ENCODE measurements around the gene PGD.
"Not testable (repeated sequence)": the region's sequence is repeated elsewhere in the genome, so short reads cannot be mapped to it uniquely, and the experiment has no call there.

PGD gene

DNA sequence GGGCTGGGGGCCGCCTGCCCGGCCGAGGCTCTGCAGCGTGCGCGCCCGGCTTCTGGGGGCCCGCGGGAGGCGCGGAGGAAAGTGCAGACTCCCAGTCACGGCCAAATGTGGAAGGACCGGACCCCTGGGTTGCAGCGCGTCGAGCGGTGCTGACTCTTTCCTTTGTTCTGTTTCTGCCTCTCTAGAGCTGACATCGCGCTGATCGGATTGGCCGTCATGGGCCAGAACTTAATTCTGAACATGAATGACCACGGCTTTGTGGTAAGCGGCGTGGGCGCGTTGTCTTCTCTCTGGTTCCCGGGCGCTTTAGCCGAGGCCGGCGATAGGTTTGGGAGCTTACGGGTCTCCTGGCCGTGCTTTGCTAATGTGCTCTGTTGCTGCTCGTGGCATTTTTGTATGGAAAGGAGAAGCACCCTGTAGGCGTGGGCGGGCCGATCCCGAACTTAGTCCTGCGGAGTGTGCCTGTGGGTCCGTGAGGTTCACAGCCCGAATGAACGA is 629 bp downstream of the PGD start:
- DNase-seq (ENCODE audit: low spot score), result peak; percentile 44

DNA sequence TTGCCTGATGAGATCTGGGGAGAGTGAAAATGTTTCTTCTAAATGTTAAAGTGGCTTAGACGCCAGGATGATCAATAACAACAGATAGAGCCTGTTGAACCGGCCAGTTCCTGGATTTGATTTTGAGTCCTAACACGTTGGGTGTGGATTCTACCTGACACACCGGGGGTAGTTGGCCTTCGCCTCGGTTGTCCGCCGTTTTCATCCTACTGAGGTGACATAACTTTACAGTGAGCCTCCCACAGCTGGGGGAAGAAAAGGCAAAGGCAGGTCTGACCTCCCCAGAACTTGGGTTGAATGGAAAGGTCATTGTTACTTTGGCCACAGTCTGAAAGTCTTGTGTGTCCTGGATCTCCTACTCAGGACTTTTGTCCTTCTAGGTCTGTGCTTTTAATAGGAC is 1.1 kb downstream of the PGD start:
- no peak for DNase-seq (ENCODE audit: low spot score)

DNA sequence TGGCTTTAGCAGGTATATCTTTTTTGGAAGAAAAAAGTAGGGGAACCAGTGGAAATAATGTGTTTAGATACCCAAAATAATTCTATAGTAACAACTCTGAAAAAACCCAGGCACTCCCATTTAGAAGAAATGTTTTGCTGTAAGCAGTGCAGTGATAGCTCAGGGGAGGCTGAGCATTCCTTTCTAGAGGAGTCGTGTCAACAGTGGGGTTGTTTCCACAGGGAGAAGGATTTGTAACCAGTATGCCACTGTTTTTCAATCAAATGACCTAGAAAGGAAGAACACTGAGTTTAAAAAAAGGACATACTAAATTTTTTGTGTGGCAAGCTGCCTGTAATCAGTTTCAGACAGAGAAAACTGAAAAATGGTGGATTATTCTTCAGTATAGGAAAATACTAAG is 2.4 kb downstream of the PGD start:
- no peak for DNase-seq (ENCODE audit: low spot score)

DNA sequence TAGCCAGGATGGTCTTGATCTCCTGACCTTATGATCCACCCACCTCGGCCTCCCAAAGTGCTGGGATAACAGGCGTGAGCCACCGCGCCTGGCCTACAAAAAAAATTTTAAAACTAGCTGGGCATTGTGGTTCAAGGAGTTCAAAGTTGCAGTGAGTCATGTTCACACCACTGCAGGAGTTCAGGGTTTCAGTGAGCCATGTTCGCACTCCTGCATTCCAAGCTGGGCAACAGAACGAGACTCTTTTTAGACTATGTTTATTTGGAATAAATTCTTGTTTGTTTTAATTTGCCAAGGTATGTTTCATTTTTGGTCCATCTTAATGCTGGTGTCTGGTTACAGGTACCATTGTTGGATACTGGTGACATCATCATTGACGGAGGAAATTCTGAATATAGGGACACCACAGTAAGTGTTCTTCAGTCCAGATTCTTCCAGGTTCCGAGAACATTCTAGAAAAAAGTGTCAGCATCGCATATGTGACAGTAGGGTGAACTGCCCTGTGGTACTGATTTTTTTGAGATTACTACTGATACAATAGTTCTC is 3.9 kb downstream of the PGD start:
- DNase-seq (ENCODE audit: low spot score), result no peak

DNA sequence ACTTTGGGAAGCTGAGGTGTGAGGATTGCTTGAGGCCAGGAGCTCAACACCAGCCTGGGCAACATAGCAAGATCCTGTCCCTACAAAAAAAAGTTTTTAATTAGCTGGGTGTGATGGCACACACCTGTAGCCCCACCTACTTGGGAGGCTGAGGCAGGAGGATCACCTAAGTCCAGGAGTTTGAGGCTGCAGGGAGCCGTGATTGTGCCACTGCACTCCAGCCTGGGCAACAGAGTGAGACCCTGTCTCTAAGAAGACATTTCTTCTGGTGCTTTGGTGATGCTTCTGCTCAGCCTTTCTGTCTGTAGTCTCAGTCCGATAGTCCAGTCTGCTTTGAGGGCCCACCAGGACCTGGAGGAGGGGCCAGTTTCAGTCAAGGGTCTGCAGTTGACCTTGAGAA is 8.3 kb downstream of the PGD start:
- DNase-seq (ENCODE audit: low spot score), result no peak

DNA sequence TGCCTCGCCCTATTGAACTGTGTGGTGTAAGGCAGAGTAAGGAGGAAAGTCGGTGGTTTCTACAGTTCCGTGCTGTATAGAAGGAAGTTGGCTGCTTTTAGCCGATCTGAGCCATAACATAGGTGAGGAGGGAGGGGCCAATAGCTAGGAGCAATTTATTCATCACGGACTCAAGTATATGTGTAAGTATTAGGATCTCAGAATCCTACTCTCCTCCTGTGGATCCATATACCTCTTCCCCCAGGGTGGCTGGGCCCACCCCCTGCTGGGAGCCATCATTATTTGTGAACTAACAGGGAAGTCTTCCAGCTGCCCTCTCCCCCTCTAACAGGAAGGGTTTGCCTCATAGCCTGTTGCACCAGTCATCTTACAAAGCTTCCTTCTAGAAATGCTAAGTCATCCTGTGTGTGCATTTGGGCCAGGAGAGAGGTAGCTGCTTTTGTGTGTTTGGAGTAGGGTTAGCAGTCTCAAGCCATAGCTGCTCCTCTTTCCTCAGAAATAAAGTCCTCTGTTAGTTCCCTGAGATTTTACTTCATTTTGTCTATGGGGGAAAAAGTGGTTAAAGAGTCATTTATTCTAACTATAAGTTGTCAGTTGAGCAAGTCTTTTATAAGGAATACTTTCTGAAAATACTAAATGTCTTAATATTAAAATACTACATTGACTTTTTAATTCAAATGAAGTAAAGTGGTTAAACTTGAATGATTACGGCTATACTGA is 16.5 kb downstream of the PGD start:
- DNase-seq (ENCODE audit: low spot score), result no peak

DNA sequence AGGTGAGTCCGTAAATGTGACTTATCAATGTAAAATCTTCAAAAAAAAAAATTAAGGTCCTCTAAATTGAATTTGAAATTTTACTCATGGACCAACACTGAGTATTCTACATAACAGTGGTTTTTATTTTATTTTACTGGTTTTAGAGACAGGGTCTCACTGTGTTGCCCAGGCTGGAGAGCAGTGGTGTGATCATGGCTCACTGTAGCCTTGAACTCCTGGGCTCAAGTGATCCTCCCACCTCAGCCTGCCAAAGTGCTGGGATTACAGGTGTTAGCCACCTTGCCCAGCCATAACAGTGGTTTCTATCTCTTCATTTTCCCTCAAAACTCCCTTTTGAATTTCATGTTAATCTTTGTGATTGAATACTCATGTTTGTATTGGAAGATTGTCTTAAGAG is 17.1 kb downstream of the PGD start:
- not testable (repeated sequence) for DNase-seq (ENCODE audit: low spot score)

DNA sequence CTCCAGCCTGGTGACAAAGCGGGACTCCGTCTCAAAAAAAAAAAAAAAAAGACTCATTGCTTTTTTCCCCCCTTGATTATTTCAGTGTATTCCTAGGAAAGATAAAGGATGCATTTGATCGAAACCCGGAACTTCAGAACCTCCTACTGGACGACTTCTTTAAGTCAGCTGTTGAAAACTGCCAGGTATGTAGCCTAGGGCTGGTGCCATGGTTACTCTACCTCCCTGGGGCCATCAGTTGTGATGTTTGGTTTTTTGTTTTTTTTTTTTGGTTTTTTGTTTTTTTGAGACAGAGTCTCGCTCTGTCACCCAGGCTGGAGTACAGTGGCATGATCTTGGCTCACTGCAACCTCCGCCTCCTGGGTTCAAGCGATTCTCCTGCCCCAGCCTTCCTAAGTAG is 19.9 kb downstream of the PGD start:
- DNase-seq (ENCODE audit: low spot score), result not testable (repeated sequence)

DNA sequence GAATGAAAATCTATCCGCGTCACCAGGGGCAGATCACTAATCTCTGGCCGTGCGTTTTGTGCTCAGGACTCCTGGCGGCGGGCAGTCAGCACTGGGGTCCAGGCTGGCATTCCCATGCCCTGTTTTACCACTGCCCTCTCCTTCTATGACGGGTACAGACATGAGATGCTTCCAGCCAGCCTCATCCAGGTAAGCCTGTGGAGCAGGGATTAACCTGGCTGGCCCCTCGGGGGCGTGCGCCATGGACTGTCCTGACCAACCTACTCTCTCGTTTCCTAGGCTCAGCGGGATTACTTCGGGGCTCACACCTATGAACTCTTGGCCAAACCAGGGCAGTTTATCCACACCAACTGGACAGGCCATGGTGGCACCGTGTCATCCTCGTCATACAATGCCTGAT is 20.5 kb downstream of the PGD start:
- no peak for DNase-seq (ENCODE audit: low spot score)

DNA sequence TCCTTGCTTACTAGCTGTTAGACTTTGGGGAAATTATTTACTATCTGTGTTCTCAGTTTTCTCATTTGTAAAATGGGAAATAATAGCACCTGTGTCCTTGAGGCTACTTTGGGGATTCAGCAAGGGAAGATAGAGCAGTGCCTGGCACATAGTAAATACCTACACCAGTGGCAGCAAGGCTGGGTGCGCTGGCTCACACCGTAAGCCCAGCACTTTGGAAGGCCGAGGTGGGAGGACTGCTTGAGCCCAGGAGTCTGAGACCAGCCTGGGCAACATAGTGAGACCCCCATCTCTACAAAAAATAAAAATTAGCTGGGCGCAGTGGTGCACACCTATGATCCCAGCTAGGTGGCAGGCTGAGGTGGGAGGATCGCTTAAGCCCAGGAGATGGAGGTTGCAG is 22.8 kb downstream of the PGD start:
- no peak for DNase-seq (ENCODE audit: low spot score)

DNA sequence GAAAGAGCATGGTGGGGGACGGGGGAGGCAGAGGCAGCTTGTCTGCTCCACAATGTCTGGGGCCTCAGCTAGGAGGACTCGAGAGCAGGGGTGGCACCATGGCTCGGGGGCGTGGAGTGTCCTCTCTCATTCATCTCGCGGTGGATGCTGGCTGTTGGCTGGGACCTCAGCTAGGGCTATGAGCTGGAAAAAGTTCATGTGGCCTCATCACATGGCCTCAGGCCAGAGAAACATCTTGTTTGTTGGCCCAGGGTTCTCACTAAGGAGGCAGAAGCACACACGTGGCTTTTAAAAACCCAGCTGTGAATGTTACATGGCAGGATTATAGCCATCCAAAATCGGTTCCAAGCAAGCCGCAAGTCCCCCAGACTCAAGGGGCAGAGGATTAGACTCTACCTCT is 25.2 kb downstream of the PGD start:
- no peak for DNase-seq (ENCODE audit: low spot score)

DNA sequence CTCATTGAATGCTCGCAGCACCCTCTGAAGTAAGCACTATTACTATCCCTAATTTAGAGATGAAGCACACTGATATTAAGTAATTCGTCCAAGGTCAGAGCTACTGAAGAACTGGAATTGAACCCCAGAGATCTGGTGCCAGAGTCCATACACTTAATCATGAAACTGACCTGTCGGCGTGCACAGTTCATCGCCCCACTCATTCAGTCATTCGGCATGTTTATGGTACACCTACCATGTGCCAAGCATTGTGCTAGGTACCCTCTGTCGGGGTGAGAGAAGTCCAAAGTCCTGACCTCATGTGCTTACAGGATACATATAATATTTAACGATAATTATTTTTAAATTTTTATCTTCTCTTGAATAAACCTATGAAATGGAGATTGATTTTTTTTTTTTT is 25.8 kb downstream of the PGD start:
- DNase-seq (ENCODE audit: low spot score), result no peak

DNA sequence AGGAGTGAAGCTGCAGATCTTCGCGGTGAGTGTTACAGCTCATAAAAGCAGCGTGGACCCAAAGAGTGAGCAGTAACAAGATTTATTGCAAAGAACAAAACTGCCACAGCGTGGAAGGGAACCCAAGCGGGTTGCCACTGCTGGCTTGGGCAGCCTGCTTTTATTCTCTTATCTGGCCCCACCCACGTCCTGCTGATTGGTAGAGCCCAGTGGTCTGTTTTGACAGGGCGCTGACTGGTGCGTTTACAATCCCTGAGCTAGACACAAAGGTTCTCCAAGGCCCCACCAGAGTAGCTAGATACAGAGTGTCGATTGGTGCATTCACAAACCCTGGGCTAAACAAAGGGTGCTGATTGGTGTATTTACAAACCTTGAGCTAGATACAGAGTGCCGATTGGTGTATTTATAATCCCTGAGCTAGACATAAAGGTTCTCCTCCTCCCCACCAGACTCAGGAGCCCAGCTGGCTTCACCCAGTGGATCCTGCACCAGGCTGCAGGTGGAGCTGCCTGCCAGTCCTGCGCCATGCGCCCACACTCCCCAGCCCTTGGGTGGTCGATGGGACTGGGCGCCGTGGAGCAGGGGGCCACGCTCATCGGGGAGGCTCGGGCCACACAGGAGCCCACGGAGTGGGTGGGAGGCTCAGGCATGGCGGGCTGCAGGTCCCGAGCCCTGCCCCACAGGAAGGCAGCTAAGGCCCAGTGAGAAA is 27.1 kb downstream of the PGD start:
- not testable (repeated sequence) for DNase-seq (ENCODE audit: low spot score)

DNA sequence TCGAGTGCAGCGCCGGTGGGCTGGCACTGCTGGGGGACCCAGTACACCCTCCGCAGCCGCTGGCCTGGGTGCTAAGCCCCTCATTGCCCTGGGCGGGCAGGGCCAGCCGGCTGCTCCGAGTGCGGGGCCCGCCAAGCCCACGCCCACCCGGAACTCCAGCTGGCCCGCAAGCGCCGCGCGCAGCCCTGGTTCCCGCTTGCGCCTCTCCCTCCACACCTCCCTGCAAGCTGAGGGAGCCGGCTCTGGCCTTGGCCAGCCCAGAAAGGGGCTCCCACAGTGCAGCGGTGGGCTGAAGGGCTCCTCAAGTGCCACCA is 27.6 kb downstream of the PGD start:
- DNase-seq (ENCODE audit: low spot score), result not testable (repeated sequence)

DNA sequence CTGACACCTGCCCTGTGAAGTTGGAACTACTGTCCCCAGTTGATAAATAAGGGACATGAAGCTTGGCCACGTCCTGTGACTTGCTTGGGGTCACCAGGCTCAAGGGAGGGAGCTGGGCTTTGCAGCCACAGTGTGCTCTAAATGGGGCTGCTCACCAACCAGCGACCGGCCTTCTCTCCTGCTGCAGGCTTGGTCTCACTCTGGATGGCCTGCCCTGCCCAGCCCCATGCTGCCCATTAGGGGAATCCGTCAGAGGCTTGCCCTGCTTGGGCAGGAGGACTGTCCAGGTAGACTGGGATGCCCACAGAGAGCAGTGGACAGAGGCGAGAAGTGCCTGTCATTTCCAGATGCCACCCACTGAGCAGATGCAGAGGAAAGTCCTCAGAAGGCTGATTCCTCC is 30.1 kb downstream of the PGD start:
- DNase-seq (ENCODE audit: low spot score), result no peak

DNA sequence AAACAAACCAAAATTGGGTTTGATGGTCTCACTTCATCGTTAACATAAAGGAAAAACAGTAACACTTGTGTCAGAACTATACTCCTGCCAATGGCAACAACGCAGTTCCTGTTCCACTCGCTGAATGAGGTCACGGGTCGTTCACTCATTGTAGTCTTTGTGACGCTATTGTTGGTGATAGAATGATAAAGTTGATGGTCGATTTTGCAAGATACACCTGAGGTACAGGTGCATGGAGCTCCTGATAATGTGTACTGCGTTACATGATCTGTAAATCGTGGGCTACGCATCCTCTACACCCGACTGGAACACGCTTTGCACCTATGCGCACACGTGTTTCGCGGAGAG is 31.0 kb downstream of the PGD start:
- no peak for DNase-seq (ENCODE audit: low spot score)

DNA sequence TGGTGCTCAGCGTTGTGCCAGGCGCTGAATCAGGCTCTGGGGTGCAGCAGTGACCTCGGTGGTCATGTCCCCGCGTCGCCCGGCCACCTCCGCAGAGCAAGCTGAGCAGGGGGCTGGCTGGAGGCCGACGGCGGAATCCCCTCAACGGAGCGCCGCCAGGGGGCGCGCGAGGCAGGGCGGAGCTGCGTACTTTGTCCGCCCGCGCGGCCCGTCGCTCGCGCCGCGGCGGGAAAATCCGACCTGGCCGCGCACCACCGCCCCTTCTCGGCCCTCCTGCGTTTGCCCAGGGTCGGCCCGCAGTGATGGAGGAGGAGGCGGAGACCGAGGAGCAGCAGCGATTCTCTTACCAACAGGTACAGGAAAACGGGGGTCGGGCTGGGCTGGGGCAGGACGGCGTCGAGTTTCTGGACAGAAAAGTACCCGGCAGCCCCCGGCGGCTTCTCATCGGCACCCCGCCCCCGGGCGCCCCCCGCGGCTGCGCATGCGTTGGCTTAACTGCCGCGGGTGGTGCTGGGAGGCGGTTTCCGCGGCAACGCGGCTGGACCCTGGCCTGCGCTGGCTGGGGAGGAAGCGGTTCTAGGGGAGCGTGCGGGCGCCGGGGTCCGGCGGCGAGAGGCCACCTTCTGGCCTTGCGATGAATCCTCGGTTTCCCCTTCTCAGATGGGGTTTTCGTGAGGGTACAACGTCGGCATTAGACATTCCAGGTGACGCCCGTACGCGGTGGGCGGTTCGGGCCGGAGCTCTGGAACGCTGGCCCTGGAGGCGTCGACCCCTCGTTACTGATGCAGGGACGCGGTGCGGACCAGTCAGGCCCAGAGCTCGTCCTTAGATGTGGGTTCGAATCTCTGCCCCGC is 31.6 kb downstream of the PGD start, which contains the start of gene CENPS:
Gene CENPS (plus strand): TSS at position 218 of the 854 bp plus-strand sequence. CDS start 85 bp downstream, at position 303.
- peak; percentile 84 for DNase-seq (ENCODE audit: low spot score)

DNA sequence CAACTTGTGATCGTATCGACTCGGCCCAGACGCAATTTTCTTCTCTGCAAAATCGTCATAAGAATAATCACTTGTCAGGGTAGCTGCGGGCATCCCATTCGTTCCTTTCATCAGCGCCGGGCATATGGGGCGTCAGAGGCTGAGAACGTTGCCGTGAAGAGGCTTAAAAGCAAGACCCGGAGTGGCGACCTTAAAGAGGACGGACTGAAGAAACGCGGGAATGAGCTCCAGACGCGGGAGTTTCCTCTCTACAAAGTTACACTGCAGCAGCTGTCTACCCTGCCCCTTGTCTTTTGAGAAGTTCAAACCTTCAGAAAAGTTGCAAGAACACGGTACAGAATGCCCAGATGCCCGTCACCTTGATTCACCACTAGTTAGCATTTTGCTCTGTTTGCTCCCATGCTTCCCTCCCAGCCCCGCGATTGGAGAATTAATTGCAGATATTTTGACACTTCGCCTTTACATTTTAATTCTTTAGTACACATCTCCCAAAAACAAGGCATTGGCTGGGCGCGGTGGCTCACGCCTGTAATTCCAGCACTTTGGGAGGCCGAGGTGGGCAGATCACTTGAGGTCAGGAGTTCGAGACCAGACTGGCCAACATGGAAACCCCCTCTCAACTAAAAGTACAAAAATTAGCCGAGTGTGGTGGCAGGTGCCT is 32.3 kb downstream of the PGD start:
- DNase-seq (ENCODE audit: low spot score), result peak; percentile 13

DNA sequence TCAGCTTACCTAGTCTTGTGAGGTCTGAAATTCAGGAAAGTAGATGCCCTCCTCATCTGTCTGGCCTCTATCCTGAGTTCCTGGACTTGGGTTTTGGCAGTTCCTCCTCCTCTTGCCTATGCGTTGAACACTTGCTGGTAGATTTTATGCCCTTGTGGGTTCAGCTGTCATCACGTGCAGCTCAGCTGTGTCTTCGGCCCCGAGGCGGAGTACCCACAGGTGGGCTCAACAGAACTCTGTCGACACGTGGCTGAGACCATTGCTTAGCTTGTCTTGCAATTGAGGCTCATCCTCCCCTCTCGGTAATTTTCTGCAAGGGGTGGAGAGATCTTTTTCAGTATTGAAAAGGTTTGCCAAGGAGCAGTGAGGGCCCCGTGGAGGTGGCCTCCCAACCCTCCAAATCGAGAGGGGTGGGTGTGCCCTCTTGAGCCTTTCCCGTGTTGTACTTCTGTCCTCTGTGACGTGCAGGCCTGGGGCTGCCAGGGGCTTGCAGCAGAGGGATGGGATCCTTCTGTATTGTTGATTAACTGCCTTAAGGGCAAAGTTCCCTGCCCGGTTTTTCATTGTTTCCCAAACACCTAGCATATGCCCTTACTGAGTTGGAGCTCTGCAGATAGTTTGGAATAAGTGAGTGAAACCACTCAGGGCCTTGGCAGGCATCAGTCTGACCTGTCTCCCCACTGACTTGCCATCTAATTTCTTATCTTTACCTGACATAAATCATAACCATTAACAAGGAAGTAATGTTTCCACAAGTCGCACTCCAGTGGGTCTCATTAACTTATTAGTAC is 34.2 kb downstream of the PGD start:
- no peak for DNase-seq (ENCODE audit: low spot score)

DNA sequence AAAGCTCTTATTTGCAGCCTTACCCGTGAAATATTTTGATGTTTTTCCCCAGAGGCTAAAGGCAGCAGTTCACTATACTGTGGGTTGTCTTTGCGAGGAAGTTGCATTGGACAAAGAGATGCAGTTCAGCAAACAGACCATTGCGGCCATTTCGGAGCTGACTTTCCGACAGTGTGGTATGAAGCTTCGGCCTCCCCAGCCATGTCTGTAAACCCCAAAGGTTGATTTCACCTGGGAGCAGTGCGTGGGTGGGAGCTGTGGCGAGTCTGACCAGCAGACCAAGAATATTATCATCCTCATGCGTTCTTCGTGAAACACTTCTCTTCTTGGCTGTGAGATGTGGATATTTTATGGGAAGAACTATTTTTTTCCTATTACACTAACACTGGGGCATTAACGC is 34.9 kb downstream of the PGD start:
- DNase-seq (ENCODE audit: low spot score), result no peak

DNA sequence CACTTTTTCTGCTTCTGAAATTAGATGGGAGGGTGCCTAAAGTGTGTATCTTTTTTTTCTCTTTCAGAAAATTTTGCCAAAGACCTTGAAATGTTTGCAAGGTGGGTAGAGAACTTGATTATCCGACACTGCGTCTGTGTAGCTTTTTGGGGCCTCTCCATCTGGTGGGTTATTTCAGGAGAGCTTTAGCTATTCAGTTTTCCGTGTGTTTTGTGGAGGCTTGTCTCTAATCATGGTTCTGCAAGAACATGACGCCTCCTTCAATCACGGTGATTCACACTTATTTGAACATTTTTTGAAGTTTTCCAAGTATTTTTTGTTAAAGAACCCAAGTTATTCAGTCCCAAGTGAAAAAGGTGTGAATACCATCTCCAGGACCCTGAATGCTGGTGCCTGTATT is 35.7 kb downstream of the PGD start:
- DNase-seq (ENCODE audit: low spot score), result no peak
